GM19099 (cell line): ENCODE data around the gene FOXP1.

Experiments
- POLR2A ChIP-seq: IDR thresholded peaks from 3 replicates; pipeline ENCODE4 v1.6.1; 2011; ENCODE audit warnings: low read depth; ENCODE audit not compliant: insufficient read length; ENCODE audit errors: extremely low read depth

FOXP1 gene

GRCh38 chr3:70943886-70944285 is 639.6 kb downstream of the FOXP1 start:
- TF ChIP-seq POLR2A, result no peak

GRCh38 chr3:70933105-70933810 is 650.3 kb downstream of the FOXP1 start:
- no peak for TF ChIP-seq POLR2A

GRCh38 chr3:70930066-70930465 is 653.5 kb downstream of the FOXP1 start:
- TF ChIP-seq POLR2A, result no peak

GRCh38 chr3:70927239-70927638 is 656.3 kb downstream of the FOXP1 start:
- TF ChIP-seq POLR2A, result no peak

GRCh38 chr3:70926835-70927234 is 656.7 kb downstream of the FOXP1 start:
- TF ChIP-seq POLR2A, result no peak

GRCh38 chr3:70919661-70920060 is 663.9 kb downstream of the FOXP1 start:
- TF ChIP-seq POLR2A, result no peak

- TF ChIP-seq POLR2A, result no peak
Measured at GRCh38 chr3:70919091-70919490, 664.4 kb downstream of the FOXP1 start.

GRCh38 chr3:70916375-70917055 is 667.0 kb downstream of the FOXP1 start:
- TF ChIP-seq POLR2A, result no peak

- no peak for TF ChIP-seq POLR2A
Measured at GRCh38 chr3:70914862-70915261, 668.7 kb downstream of the FOXP1 start.

- no peak for TF ChIP-seq POLR2A
Measured at GRCh38 chr3:70911719-70912118, 671.8 kb downstream of the FOXP1 start.

- no peak for TF ChIP-seq POLR2A
Measured at GRCh38 chr3:70905491-70905890, 678.0 kb downstream of the FOXP1 start.
